GM06990 (cell line): Measurements from ENCODE around the gene KCNH4.

Experiments
- DNase-seq: peaks from one replicate; pipeline ENCODE4 v3.0.0-alpha.2; 2011; ENCODE audit not compliant: insufficient read length; ENCODE audit errors: extremely low read depth
- H3K27me3 ChIP-seq: replicated peaks from 2 replicates; pipeline ENCODE4 v1.6.0; 2011; ENCODE audit warnings: low read length; ENCODE audit not compliant: control insufficient read depth, insufficient read depth
- H3K36me3 ChIP-seq: 2 replicates; pipeline ENCODE4 v1.5.1; 2011; ENCODE audit warnings: low read length; ENCODE audit not compliant: control insufficient read depth, insufficient read depth
- H3K4me3 ChIP-seq: replicated peaks from 2 replicates; pipeline ENCODE4 v1.5.1; 2011; ENCODE audit warnings: low read depth, mild to moderate bottlenecking, control low read depth, low read length
- CTCF ChIP-seq: IDR thresholded peaks from 2 replicates; pipeline ENCODE4 v1.5.1; 2011; ENCODE audit warnings: low read length, control low read depth, mild to moderate bottlenecking, inconsistent platforms; ENCODE audit not compliant: insufficient read depth, poor library complexity, severe bottlenecking

The KCNH4 gene

GRCh38 chr17:42178817-42179216, 2.1 kb downstream of the KCNH4 start:
- TF ChIP-seq CTCF = no peak
- no peaks in the 10 kb centered on the region for H3K27me3 ChIP-seq
- no peak overlapping the region for H3K4me3 ChIP-seq
- H3K36me3 ChIP-seq = no peaks in the 10 kb centered on the region
- DNase-seq = peak; percentile 67

- TF ChIP-seq CTCF = no peak
- DNase-seq = no peak
- H3K4me3 ChIP-seq = no peak overlapping the region
- no peaks in the 10 kb centered on the region for H3K36me3 ChIP-seq
- no peaks in the 10 kb centered on the region for H3K27me3 ChIP-seq
Measured at GRCh38 chr17:42177684-42178083, 3.3 kb downstream of the KCNH4 start.

GRCh38 chr17:42174126-42174783, 6.7 kb downstream of the KCNH4 start:
- TF ChIP-seq CTCF = no peak
- no peaks in the 10 kb centered on the region for H3K27me3 ChIP-seq
- DNase-seq = no peak

GRCh38 chr17:42171831-42172230, 9.1 kb downstream of the KCNH4 start:
- H3K27me3 ChIP-seq = no peaks in the 10 kb centered on the region
- no peaks in the 10 kb centered on the region for H3K36me3 ChIP-seq
- DNase-seq = no peak
- no peak for TF ChIP-seq CTCF
- no peak overlapping the region for H3K4me3 ChIP-seq

More at GRCh38 chr17:42174126-42174783, 6.7 kb downstream of the KCNH4 start:
- H3K4me3 ChIP-seq = no peak overlapping the region
- H3K36me3 ChIP-seq = no peaks in the 10 kb centered on the region

- DNase-seq = no peak
- Histone ChIP-seq H3K4me3 (no peak overlapping the region), H3K36me3 (no peaks in the 10 kb centered on the region), H3K27me3 (no peaks in the 10 kb centered on the region)
- TF ChIP-seq CTCF = no peak
Measured at GRCh38 chr17:42169351-42169750, 11.6 kb downstream of the KCNH4 start.

GRCh38 chr17:42167807-42168206, 13.1 kb downstream of the KCNH4 start:
- no peak overlapping the region for H3K4me3 ChIP-seq
- DNase-seq = no peak
- no peaks in the 10 kb centered on the region for H3K36me3 ChIP-seq
- no peak for TF ChIP-seq CTCF
- H3K27me3 ChIP-seq = no peaks in the 10 kb centered on the region
